ENCODE measurements around the gene COG6.

- TF ChIP-seq SMC3 (IDR thresholded peaks at IDR 0.05; ENCODE audit: low read depth, low read length) (no peak), CTCF (conservative IDR thresholded peaks at IDR 0.05; ENCODE audit: low read depth, low read length) (no peak), RCOR1 (IDR thresholded peaks at IDR 0.05; ENCODE audit: insufficient replicate concordance, low read length) (no peak)
Observed at GRCh38 chr13:39685652-39686051, 30.2 kb downstream of the COG6 start.

Measured in IMR-90 (cell line).